Suppressor macrophage (primary cell): Measurements from ENCODE around the gene BOLA3.
"Not testable (repeated sequence)": the region's sequence is repeated elsewhere in the genome, so short reads cannot be mapped to it uniquely, and the experiment has no call there.

Source experiments
- DNase-seq, 4 experiments: peaks; one replicate each; pipeline ENCODE4 v3.0.0-alpha.2; 2020 to 2022

Gene BOLA3

GRCh38 chr2:74101574-74102300 lies 46.0 kb downstream of the BOLA3 start:
- DNase-seq, result no peak

- no peak for DNase-seq
Measured at GRCh38 chr2:74100254-74101216, 47.2 kb downstream of the BOLA3 start.

DNA sequence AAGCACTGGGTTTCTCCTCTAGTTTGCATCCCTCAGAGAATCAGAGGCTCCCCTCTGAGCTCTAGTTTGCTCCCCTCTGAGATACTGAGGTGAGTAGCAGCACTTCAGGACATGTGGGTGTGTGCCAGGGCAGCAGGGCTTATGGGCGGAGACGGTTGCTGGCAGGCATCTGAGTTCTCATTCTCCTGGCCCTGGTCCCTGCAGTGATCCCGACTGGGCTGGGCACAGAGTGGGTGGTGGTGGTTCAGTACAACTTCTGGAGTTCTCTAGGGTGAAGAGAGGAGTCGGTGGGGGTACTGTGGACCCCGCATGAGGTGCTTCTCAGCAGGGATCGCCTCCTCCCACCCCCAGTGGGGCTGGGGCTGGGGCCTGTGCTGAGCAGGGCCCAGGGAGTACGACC lies 47.9 kb downstream of the BOLA3 start:
- no peak for DNase-seq

DNA sequence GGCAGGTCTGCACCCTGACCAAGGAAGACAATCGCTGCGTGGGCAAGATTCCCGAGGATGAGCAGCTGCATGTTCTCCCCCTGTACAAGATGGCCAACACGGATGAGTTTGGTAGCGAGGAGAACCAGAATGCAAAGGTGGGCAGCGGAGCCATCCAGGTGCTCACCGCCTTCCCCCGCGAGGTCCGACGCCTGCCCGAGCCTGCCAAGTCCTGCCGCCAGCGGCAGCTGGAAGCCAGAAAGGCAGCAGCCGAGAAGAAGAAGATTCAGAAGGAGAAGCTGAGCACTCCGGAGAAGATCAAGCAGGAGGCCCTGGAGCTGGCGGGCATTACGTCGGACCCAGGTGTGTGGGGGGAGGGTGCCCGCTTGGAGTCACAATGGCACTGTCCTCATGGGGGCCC lies 48.4 kb downstream of the BOLA3 start:
- no peak for DNase-seq

DNA sequence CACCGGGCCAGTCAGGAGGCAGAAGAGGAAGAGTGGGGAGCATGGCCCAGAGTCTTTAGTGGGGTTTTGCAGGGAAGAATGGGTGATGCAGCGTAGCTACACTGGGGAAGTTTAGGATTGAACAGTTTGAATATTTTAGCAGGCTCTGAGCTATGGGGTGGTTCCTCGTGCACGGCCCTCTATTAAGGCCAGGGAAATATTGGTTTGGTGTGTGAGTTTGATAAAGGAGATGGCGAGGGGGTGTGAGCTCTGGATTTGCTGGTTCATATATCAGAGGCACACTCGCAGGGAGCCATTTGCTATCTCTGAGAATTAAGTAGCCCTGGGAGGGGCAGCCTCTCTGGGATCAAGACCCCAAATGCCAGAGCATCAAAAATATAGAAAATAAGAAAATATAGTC lies 50.1 kb downstream of the BOLA3 start:
- no peak for DNase-seq

DNA sequence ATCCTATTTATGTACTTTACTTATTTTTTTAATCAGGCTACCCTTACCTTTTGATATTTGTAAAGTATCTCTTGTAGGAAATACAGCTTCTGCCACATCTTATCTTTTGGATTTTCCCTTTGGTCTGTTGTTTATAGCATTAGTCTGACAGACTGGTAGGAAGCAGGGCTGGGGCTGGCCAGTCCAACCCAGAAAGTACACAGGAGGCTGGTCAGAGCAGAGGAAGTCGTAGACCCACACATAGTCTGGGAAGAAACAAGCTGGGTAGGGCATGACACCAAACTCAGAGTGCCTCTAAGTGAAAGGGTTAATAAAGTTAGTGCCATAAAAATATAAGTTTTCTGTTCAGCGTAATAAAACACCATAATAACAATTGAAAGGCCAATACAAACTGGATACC lies 51.7 kb downstream of the BOLA3 start:
- no peak for DNase-seq

DNA sequence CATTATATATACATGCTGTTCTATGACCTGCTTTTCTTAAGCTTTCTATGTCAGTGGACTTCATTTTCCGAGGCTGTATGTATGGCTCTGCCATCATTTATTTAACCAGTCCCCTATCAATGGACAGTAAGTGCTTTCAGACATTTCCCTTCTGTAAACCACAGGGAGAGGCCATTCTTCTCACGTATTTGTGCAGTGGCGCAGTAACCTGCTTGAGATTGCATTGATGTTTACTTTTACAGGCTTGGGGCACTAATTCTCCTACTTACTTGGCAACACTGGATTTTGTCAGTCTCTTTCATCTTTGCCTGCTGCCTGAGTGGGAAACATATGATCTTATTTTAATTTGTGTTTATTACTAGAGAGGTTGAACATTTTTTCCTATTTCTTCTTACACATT lies 52.1 kb downstream of the BOLA3 start:
- no peak for DNase-seq

- no peak for DNase-seq
Measured at GRCh38 chr2:74094291-74094690, 53.4 kb downstream of the BOLA3 start.

DNA sequence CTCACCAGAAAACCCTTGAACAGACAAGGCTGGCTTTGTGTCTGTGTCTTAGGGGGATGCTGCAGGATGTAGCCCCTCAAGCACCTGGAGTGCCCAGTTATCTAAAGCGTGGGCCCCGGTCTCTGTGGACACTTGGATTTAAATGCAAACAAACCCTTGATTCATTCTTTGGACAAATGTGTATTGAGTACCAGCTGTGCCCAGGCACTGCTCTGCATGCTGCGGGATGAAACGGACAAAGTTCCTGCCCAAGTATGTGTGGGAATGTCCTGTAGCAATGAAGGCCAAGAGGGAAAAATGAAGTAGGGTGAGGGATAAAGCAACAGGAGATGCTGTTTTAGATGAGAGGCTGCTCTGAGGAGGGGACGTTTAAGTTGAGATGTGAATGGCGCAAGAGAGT lies 53.9 kb downstream of the BOLA3 start:
- no peak for DNase-seq

DNA sequence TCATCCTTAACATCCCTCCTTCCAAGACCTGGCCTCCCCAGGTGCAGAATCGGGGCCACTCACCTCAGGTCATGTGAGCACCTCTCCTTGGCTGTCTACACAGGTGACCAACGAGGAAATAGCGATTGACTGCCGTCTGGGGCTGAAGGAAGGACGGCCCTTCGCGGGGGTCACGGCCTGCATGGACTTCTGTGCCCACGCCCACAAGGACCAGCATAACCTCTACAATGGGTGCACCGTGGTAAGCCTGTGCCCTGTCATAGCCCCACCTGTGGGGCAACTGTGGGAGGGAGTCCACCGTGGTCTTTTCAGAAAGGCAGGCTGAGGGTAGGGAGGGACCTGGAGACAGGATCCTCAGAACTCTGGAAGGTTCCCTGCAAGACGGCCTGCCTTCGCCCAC lies 54.3 kb downstream of the BOLA3 start:
- no peak for DNase-seq

- no peak for DNase-seq
Measured at GRCh38 chr2:74092275-74092674, 55.4 kb downstream of the BOLA3 start.

GRCh38 chr2:74091391-74091790 lies 56.3 kb downstream of the BOLA3 start:
- DNase-seq, result no peak

DNA sequence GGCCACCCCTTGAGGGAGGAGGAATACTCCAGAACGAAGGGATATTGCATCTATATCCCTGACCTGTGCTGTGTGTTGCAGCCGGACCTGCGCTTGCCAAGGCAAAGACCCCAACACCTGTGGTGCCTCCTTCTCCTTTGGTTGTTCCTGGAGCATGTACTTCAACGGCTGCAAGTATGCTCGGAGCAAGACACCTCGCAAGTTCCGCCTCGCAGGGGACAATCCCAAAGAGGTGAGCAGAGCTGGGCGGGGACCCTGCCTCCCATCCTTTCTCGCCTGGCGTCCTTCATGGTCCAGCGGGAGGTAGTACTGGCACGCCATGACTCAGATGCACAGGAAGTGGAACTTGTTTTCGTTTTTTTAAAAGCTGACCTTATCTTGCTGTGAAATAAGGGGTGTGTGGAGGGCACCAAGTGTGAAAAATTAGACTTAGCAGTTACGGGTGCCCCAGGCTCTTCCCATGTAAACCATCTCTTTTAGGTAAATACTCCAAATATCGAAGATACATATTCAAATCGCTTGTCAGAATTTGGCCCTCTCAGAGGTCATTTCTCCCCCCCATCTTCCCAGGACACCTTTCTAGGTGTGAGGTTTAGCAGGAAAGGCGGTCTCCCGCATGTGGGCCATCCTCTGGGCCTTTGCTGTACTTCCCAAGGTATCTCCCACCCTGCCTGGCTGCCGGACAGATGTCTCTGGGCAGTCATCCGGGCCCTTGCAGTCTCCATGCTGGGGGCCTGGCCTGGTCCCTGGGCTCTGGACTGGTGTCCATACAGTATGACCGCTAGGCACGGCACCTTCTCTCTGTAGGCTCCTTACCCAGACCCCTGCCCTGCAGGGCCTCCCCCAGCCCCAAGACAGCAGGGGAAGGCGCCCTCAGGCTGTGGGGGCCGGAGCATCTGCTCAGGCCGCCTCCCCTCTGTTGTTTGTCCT lies 57.6 kb downstream of the BOLA3 start:
- DNase-seq, result no peak

DNA sequence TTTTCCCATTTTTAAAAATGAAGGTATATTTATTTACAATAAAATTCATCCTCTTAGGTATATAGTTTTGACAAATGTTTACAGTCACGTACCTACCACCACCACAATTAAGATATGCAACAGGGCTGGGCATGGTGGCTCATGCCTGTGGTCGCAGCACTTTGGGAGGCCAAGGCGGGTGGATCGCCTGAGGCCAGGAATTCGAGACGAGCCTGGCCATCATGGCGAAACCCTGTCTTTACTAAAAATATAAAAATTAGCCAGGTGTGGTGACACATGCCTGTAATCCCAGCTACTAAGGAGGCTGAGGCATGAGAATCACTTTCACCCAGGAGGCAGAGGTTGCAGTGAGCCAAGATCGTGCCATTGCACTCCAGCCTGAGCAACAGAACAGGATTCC lies 59.0 kb downstream of the BOLA3 start:
- not testable (repeated sequence) for DNase-seq

- no peak for DNase-seq
Measured at GRCh38 chr2:74087696-74088095, 60.0 kb downstream of the BOLA3 start.

GRCh38 chr2:74086021-74086420 lies 61.7 kb downstream of the BOLA3 start:
- DNase-seq, result no peak
